Loucy (cell line): ENCODE measurements around the gene FXYD3.

Source experiments
- CTCF ChIP-seq: fragments of 200-600 bp; sonication (generic); conservative IDR thresholded peaks from 2 replicates; pipeline ENCODE4 v1.5.1; 2014; ENCODE audit warnings: mild to moderate bottlenecking, antibody characterized with exemption, low read length
- EZH2phosphoT487 ChIP-seq: fragments of 200-600 bp; IDR thresholded peaks from 2 replicates; pipeline ENCODE4 v1.6.1; 2018; ENCODE audit warnings: antibody characterized with exemption, mild to moderate bottlenecking, moderate library complexity, borderline replicate concordance

- TF ChIP-seq CTCF (no peak), EZH2phosphoT487 (no peak)
Observed at GRCh38 chr19:35094656-35095055, 21.0 kb upstream of the FXYD3 start.
